HG03039 (cell line): Measurements from ENCODE around the gene TAF4.
"Not testable (repeated sequence)": the region's sequence is repeated elsewhere in the genome, so short reads cannot be mapped to it uniquely, and the experiment has no call there.

ENCODE experiments used
- ATAC-seq: cut with Tn5 transposase; IDR thresholded peaks from one replicate; pipeline ENCODE4 v1.9.1; 2021; ENCODE audit warnings: mild to moderate bottlenecking, moderate library complexity; ENCODE audit not compliant: unreplicated experiment

TAF4 gene

DNA sequence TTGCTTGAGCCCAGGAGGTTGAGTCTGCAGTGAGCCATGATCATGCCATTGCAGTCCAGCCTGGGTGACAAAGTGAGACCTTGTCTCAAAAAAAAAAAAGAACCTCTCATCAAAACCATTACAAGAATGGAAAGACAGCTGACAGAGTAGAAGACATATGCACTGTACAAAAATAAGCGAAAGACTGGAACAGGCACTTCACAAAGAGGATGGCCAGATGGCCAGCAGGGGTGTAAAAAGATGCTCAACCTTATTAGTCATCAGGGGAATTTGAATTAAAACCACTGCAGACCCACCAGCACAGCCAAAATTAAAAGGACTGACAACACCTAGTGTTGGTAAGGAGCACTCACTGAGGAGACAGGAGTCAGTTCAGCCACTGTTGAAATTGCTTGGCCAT lies 13.5 kb upstream of the TAF4 start:
- ATAC-seq: no peak

DNA sequence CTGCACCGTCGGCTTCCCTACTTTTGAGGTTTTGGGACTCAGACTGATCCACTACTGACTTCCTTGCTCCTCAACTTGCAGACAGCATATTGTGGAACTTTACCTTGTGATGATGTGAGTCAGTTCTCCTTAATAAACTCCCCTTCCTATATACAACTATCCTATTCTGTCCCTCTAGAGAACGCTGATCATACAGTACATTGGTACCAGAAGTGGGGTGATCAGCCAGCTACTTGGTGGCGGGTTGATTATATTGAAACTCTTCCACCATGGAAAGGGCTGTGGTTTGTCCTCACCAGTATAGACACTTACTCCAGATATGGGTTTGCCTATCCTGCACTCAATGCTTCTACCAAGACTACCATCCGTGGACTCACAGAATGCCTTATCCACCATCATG lies 7.6 kb upstream of the TAF4 start:
- no peak for ATAC-seq

DNA sequence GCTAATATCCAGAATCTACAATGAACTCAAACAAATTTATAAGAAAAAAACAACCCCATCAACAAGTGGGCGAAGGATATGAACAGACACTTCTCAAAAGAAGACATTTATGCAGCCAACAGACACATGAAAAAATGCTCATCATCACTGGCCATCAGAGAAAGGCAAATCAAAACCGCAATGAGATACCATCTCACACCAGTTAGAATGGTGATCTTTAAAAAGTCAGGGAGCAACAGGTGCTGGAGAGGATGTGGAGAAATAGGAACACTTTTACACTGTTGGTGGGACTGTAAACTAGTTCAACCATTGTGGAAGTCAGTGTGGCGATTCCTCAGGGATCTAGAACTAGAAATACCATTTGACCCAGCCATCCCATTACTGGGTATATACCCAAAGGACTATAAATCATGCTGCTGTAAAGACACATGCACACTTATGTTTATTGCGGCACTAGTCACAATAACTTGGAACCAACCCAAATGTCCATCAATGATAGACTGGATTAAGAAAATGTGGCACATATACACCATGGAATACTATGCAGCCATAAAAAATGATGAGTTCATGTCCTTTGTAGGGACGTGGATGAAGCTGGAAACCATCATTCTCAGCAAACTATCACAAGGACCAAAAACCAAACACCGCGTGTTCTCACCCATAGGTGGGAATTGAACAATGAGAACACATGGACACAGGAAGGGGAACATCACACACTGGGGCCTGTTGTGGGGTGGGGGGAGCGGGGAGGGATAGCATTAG lies 6.2 kb upstream of the TAF4 start:
- ATAC-seq: not testable (repeated sequence)

DNA sequence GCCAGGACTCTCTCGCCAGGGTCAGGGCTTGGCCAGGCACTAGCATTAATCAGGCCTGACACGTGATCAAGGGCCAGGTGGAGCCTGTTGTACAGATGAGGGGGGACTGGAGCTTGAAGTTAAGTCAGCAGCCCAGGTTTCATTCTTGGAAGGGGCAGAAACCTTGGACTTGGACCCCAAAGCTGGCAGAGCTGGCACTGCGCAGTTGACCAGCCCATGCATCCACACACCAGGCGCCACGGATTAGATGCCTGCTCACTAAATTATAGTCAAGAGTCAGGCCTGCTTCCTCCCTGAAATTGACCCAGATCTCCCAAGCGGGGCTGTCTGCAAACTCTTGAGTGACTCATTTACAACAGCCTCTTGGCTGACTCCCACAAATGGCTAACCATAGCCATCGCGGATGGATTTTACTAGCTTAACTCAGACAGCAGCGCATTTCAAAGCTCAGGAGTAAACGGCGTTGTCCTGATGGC lies 4.1 kb upstream of the TAF4 start:
- ATAC-seq: no peak

DNA sequence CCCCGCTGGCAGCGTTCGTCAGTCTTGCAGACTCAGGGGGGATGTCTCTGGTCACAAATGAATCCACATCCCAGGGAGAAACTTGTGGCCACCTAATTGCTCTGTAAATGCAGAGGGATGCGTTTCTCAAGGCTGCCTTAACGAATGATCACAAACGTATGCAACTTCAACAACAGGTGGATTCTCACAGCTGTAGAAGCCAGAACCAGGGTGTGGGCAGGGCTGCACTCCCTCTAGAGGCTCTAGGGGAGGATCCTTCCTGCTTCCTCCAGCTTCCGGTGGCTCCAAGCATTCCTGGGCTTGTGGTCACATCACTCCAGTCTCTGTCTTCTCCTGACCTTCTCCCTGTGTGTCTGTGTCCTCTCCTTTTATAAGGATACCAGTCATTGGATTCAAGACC lies 3.3 kb upstream of the TAF4 start:
- ATAC-seq: no peak

DNA sequence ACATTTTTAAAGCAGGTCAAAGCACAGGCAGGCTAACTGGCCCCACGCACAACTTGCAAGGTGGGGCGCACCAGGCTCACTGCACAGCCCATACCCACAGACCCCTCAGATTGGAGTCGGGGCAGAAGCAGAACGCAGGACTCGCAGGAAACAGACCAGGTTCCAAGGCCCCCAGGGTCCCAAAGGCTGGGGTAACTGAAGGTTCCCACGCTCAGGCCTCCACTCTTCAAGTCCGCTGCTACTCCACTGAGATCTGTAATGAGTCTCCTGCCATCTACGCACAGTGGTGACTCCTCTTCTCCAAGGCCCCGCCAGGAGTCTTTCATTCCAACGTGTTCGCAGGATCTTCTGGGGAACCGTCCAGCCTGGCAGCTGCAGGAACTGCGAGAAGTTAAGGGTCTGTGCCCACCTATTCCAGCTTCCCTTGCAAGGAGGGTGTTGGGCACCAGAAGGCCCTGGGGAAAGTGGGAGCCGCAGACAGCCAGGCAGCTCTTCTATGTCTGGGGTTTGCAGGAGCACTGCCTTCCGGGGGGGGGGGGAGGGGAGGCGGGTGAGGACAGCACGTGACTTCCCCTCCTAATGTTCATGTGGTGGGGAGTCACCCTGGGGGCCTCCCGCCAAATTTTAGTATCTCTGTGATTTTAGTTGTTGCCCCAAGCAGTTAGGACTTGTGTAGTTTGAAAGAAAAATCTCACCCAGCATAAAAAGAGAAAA lies 2.0 kb upstream of the TAF4 start:
- ATAC-seq: no peak

DNA sequence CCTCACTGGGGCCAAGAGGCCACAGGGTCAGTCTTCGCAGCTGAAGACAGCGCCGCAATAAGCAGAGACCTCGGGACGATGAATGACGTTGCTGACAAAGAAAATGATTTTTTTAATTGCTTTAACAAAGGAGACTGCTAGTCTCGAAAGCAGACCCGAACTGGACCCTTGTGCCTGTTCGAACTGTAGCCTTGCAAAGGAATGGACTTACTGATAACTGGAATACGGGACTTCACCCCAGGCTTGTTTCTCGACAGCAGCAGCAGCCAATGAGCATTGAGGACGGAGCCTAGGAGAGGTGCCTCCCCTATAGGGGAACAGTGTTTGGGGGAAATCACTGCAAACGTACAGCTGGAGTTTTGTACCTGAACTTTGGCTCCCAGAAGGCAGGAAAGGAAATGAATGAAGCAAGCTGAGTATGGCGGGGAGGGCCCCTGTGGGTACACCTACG lies 1.3 kb upstream of the TAF4 start:
- no peak for ATAC-seq

DNA sequence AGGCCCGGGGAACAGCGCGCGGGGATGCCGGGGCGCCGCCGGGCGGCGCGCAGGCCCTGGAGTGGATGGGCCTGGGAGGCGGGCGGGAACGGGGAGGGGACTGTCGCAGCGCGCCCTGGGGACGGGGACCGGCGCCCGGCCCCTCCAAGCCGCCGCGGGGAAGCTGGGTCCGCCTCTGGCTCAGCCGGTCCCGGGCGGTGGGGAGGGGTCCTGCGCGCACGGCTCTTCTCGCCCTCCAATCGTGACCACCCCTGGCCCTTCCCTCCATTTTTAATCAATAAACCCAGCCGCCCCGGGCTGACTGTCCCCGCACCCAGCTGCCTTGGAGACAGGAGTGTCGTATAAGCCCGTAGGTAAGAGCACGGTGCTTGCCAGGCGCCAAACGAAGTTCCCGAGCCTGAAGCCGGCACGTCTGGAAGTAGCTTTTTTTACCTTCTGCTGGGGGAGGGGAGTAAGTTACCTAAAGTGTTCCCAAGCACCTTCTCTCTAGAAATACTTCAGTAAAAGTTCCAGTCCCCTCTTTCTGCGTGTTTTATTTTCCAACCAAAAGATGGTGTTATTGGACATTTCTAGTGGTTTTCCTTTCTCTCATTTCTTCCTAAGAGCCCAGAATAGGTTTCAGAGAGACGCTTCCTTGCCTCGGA lies 780 bp upstream of the TAF4 start:
- ATAC-seq: peak; percentile 36

DNA sequence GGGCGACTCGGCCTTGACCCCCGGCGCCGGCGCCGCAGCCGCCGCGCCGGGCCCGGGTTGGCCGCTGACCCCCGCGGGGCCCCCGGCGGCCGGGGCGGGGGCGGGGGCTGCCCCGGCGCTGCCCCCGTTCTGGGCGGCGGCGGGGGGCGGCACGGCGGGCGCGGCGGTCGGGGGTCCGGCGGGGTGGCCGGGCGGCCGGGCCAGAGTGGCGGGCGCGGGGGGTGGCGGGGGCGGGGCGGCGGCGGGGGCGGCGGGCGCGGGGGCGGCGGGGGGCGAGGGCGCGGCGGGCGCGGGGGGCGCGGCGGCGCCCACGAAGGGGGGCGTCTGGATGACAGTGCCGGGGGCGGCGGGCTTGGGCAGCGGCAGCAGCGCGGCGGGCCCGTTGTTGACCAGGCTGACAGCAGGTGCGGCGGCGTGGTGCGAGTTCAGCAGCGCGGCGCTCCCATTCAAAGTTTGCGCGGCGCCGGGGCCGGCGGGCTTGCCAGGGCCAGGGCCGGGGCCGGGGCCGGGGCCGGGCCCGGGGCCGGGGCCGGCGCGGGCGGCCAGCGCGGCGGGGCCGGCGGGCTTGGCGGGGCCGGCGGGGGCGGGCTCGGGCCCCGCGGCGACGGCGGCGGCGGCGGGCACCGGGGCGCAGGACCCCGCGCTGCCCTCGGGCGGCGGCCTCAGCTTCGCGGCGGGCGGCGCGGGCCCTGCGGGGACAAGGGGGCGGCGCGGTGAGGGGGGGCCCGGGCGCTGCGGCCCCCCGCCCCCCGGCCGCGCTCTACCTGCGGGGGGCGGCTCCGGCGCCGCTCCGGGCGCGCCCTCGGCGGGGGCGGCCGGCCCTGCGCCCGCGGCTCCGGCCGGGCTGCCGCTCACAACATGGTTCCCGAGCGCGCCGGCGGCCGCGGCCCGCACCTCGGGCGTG lies 659 bp downstream of the TAF4 start:
- ATAC-seq: peak; percentile 28

DNA sequence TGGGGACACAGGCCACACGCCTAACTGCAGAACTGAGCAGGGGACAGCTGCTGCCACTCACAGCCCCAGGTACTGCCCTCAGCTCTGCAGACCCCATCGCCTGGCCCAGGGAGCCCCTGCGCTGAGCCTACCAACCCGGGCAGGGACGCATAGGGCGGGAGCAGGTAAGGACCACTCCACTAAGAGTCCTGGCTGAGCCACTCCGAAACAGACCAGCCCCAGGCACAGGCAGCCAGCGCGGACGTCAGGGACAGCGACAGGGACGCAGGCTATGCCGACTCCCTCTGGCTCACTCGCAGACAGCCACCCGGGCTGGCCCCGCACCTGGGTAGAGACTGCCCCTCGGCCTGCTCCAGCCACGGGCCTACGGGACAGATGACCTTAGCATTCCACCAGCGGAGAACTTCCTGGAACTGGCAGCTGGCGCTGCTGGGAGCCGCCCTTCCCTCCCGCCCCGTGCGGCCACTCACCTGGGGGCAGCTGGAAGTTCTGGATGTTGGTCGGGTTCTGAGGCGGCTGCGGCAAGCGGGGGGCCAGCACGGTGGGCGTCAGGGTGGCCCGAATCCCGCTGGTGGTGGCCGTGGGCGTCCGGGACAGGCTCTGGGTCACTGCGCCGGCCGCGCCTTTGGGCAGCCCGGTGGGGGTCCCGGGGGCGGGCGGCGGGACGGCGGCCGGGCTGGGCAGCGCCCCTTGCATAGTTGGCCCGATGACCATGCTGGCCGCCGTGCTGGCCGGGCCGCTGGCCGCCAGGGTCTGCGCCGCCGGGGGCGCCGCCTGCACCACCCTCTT lies 1.5 kb downstream of the TAF4 start:
- ATAC-seq: no peak

DNA sequence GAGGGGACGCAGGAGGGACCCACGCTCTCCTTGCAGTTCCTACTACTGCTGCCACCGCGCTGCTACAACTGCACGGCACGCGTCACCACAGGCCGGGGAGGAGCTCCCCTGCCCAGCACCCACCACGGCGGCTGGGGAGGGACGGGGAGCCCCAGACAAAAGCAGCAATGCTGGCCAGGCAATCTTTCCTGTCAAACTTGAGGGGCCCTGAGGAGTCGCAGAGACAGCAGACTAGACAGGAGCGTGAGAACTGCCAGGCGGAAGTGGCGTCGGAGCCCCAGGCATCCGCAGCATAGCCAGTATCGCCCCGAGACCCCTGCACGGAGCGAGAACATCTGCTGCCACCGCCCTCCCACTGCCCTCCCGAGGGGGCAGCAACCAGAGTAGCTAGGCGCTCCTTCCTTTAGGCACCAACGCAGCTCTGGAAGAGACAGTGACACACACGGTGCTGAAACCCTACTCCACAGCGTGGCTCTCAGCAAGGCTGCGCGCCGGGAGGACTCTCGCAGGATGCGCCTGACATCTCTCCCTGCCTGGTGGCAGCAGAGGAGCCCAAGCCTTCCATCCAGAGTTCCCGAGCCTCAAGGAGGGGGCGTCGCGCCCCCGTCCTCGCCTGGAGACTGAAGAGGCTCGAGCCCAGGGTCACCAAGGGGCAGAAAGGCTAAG lies 2.2 kb downstream of the TAF4 start:
- ATAC-seq: no peak

DNA sequence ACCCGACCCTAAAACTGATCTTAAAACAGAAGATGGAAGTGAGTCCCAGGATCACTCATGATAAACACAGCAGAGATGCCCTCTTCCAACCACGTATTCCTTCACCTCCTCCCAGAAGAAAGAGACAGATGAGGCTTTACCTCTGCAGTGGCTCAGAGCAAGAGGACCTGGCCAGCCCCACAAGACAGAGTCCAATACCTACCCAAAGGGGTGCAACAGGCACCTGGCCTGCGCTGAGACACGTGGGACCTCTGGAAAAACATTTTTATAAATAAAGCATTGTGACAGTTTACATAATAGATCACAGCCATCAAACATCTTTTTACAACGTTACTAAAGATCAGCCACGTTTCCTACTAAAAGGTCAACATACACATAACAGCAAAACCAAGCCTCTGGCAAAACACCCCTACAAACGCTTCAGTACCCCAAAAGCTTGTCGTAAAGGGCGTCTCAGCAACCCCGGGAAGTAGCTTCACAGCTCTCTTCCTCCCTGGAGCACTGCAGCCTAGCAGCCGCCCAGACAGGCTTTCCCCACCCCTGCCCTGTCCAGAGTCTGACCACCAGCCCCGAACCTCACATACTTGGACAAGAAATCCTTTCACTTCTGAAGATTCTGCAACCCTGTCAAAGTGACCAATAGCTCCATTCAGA lies 2.9 kb downstream of the TAF4 start:
- no peak for ATAC-seq

DNA sequence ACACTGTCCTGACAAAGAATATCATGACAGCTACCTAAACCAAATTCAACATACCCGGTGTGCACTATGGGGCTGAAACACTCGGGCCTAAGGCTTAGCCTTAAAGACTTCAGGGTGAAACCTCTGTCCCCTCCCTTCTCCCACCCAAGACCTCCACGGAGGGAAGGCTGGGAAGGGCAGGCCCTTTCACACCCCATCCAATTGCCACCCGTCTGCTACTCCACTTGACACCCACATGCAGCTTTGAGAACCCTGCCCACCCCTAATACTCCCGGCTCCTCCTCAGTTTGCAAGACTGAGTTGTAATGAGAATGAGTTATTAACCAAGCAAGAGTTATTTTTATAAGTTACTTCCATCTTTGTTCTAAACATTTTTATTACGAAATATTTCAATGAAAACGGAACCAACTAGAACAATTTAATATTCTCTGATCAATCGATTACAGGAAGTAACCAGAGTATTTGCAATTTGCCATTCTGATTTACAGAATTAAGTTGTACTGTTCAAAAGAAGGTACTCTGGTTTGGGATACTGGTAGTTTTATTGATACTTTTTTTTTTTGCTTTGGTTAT lies 3.7 kb downstream of the TAF4 start:
- ATAC-seq: no peak

DNA sequence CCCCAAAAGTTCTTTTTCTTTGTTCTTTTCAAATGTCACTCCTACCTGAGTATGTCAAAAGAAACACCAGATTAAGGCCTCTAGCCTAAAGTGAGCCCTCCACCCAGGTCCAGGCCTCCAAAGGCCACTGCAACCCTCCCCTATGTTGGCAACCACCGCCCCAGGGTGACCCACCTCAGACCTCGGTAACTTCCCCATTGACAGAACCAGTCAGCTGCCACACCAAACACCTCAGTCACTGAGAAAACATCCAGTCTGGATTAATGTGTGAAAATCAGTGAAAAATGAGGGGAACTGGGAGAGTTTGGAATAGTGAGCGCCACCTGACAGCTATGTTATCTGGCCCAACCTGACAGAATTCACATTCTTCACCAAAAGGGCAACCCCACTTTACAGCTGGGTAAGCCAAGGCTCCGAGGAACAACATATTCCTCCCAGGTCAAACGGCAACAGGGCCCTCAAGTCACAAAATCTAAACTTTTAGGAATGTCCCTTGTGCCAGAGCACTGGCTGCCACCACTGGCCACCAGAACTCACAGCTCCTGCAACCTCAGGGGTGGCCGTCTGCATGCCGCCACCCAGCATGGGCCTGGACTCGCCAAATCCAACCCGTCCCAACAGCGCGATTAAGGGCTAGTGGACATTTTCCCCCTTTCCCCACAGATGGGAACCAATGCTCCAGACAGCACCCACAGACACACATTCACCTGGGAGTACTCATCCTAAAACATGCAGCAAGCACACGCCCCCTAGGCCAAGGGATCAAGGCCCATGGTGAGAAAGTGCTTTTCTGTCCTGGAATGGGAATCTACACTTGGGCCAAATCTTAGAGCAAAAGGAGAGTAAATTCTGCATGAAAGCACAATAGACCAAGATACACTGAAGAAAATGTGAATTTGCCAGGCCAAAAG lies 4.8 kb downstream of the TAF4 start:
- ATAC-seq: no peak

DNA sequence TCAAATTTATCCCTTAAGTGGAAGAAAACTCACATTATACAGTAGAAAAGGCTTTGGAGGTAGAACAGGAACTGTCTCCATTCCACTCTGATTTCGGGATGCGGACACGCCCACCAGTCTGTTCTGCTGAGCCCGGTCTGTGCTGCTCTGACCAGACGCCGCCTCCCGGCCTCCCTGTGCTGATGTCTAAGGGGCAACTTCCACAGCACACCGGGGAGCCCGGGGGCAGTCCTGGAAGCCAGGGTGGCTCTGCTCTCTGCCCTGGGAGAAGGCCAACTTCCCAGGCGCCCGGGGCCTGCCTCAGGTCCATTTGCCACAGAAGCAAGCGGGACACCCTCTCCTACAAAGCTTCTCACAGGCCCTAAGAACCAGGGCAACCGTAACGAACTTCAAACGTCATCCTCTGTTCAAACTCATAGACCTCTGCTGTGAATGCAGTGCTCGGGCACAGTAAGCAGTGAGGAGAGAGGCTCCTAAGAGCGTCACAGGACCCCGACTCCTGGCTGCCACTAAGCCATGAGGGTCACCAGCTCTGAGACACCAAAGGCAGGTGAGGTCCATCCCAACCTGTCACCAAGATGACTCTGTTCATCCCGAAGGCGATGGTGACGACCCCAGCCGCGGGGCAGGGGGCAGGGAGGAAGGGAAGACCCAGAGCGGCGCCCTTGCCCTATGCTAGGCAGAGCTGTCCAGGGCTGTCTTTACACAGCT lies 5.6 kb downstream of the TAF4 start:
- no peak for ATAC-seq

DNA sequence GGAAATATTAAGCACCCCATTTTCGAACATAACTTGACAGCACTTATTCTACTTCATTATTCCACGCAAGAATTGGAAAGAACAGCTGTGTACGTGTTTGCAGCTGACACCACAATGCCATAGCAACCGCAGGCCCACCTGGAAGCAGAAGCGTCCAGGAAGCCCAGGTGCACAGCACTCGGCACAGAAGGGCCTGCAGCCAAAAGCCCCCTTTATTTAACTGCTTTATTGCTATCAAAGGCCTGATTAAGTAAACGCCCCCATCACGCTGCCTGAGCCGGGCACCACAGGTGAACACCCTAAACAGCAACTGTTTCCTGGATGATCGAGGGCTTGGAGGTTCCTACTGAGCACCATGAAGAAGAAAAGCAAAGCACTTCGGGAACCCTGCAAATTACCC lies 6.3 kb downstream of the TAF4 start:
- ATAC-seq: no peak

DNA sequence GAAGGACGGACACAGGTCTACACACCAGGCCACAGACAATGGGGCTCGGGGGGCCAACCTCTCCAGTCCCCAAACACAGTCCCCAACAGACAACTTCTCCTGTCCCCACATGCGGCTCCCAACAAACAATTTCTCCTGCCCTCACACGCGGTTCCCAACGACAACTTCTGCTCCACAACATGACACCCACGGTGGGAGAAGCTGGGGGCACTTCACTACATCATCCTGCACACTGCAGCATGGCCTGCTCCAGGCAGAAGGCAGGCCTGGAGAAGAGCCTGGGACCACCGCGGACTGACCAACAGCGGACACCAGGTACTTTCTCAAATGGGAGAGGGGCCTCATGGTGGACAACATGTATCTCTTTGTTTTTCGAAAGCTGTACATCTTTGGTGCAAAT lies 6.7 kb downstream of the TAF4 start:
- no peak for ATAC-seq
